GM23338 (cell line): ENCODE measurements around the gene EPHA3. TPM values are rescaled to one million over a fixed set of nuclear protein-coding genes. Genes with fewer than 3 reads are reported as not detected.

ENCODE experiments used
- ATAC-seq: fragments of 200-7000 bp; cut with Tn5 transposase; 3 replicates; pipeline ENCODE4 v1.9.1; 2020
- DNase-seq: peaks from one replicate; pipeline ENCODE4 v3.0.0-alpha.2; 2015; ENCODE audit warnings: low spot score
- H2AFZ ChIP-seq: fragments of 200-600 bp; sonication (generic); 2 replicates; pipeline ENCODE4 v1.8.0; 2016; ENCODE audit warnings: antibody characterized with exemption, mild to moderate bottlenecking, moderate library complexity
- H3F3A ChIP-seq: fragments of 200-600 bp; sonication (generic); replicated peaks from 2 replicates; pipeline ENCODE4 v1.8.0; 2017; ENCODE audit warnings: antibody characterized with exemption, mixed run types, low read depth
- H3K27ac ChIP-seq: fragments of 200-600 bp; sonication (generic); 2 replicates; pipeline ENCODE4 v1.6.1; 2016; ENCODE audit warnings: low read depth
- H3K27me3 ChIP-seq: fragments of 200-600 bp; sonication (generic); 2 replicates; pipeline ENCODE4 v1.8.0; 2016; ENCODE audit warnings: mild to moderate bottlenecking, mixed run types, moderate library complexity; ENCODE audit not compliant: insufficient read depth
- H3K36me3 ChIP-seq: fragments of 200-600 bp; sonication (generic); 2 replicates; pipeline ENCODE4 v1.8.0; 2016; ENCODE audit warnings: mild to moderate bottlenecking; ENCODE audit not compliant: insufficient read depth
- H3K4me1 ChIP-seq: fragments of 200-600 bp; sonication (generic); 2 replicates; pipeline ENCODE4 v1.8.0; 2016; ENCODE audit warnings: mild to moderate bottlenecking, moderate library complexity; ENCODE audit not compliant: insufficient read depth
- H3K4me2 ChIP-seq: fragments of 200-600 bp; sonication (generic); 2 replicates; pipeline ENCODE4 v1.7.1; 2017; ENCODE audit warnings: mixed run types
- H3K4me3 ChIP-seq: fragments of 200-600 bp; sonication (generic); 2 replicates; pipeline ENCODE4 v1.6.1; 2016; ENCODE audit warnings: mixed run types
- H3K79me2 ChIP-seq: fragments of 200-600 bp; sonication (generic); replicated peaks from 2 replicates; pipeline ENCODE4 v1.8.0; 2017; ENCODE audit warnings: mild to moderate bottlenecking; ENCODE audit not compliant: insufficient read depth
- H3K9me2 ChIP-seq: fragments of 200-600 bp; sonication (generic); 2 replicates; pipeline ENCODE4 v1.8.0; 2017; ENCODE audit not compliant: insufficient read depth
- H4K20me1 ChIP-seq: fragments of 200-600 bp; sonication (generic); replicated peaks from 2 replicates; pipeline ENCODE4 v1.8.0; 2017; ENCODE audit warnings: mild to moderate bottlenecking; ENCODE audit not compliant: insufficient read depth
- H3K27ac Mint-ChIP-seq: 2 replicates; pipeline ENCODE4 v1.8.0; 2020; ENCODE audit warnings: inconsistent platforms, mild to moderate bottlenecking, moderate library complexity, mixed read lengths
- H3K27me3 Mint-ChIP-seq: 3 replicates; pipeline ENCODE4 v1.8.0; 2022; ENCODE audit warnings: low read depth, mild to moderate bottlenecking, moderate library complexity, mixed read lengths, inconsistent platforms; ENCODE audit not compliant: insufficient read depth, poor library complexity
- H3K36me3 Mint-ChIP-seq: 3 replicates; pipeline ENCODE4 v1.8.0; 2021; ENCODE audit warnings: low read depth, mild to moderate bottlenecking, inconsistent platforms, moderate library complexity, mixed read lengths
- H3K4me1 Mint-ChIP-seq: 3 replicates; pipeline ENCODE4 v1.8.0; 2020; ENCODE audit warnings: mild to moderate bottlenecking, inconsistent platforms, mixed read lengths
- H3K4me3 Mint-ChIP-seq: 3 replicates; pipeline ENCODE4 v1.8.0; 2021; ENCODE audit warnings: moderate library complexity, mild to moderate bottlenecking, inconsistent platforms, mixed read lengths
- H3K9me3 Mint-ChIP-seq: 3 replicates; pipeline ENCODE4 v1.8.0; 2020; ENCODE audit warnings: moderate library complexity, mild to moderate bottlenecking, inconsistent platforms, mixed read lengths
- CREB1 ChIP-seq: fragments of 250-450 bp; sonication (Bioruptor Pico); IDR thresholded peaks from 2 replicates; pipeline ENCODE4 v1.5.0; 2020; ENCODE audit warnings: low read depth, mild to moderate bottlenecking, moderate library complexity
- ETS1 ChIP-seq: IDR thresholded peaks from 2 replicates; pipeline ENCODE4 v1.6.1; 2016; ENCODE audit warnings: antibody characterized with exemption
- EZH2 ChIP-seq: fragments of 200-600 bp; sonication (generic); IDR thresholded peaks from one replicate; pipeline ENCODE4 v1.8.0; 2017; ENCODE audit warnings: antibody characterized with exemption, mild to moderate bottlenecking, low read depth; ENCODE audit not compliant: unreplicated experiment
- EZH2phosphoT487 ChIP-seq: fragments of 200-600 bp; sonication (generic); IDR thresholded peaks from one replicate; pipeline ENCODE4 v1.8.1; 2018; ENCODE audit warnings: antibody characterized with exemption; ENCODE audit not compliant: unreplicated experiment
- POLR2AphosphoS5 ChIP-seq: IDR thresholded peaks from 2 replicates; pipeline ENCODE4 v1.6.1; 2016; ENCODE audit warnings: antibody characterized with exemption, low read depth
- REST ChIP-seq: IDR thresholded peaks from one replicate; pipeline ENCODE4 v1.6.1; 2018; ENCODE audit warnings: antibody characterized with exemption; ENCODE audit not compliant: unreplicated experiment
- STAT1 ChIP-seq: IDR thresholded peaks from one replicate; pipeline ENCODE4 v1.6.1; 2016; ENCODE audit warnings: antibody characterized with exemption; ENCODE audit not compliant: unreplicated experiment
- ZNF114 ChIP-seq: fragments of 250-450 bp; sonication (Bioruptor Pico); IDR thresholded peaks from 2 replicates; pipeline ENCODE4 v1.5.0; 2020; ENCODE audit warnings: mild to moderate bottlenecking, moderate library complexity
- polyA plus RNA-seq: library from polyadenylated mRNA; unstranded; fragments of >200 nt; fragmentation: Nextera tagmentation; extraction: Ambion mirVana; gene quantifications from 2 replicates; pipeline ENCODE4 v1.2.1, GENCODE V29; 2016
- total RNA-seq: library from RNA; depleted of rRNA; stranded (reverse); fragments of >200 nt; shearing (Covaris generic); gene quantifications from 2 replicates; pipeline ENCODE4 v1.2.3, GENCODE V29; 2014
- TF ChIP-seq, protein P1 (sequence below), 2 experiments: fragments of 200-600 bp in 1 of 2; sonication (generic) in 1 of 2; conservative IDR thresholded peaks; 2 replicates each; pipeline versions ENCODE4 v1.5.1 to v1.6.1; 2016 to 2017; ENCODE audit warnings: antibody characterized with exemption in 2 of 2, low read depth in 2 of 2, mild to moderate bottlenecking in 2 of 2, moderate library complexity in 1 of 2

Gene EPHA3
- total and polyA plus RNA-seq, 2 experiments from 2014 or later = 0.05 to 0.21 TPM

GRCh38 chr3:89280822-89281365 lies 173.5 kb downstream of the EPHA3 start (continued):
- no peak for TF ChIP-seq ETS1
- TF ChIP-seq REST = no peak
- no peak for TF ChIP-seq STAT1
- TF ChIP-seq CREB1 (CRISPR knock-in tag) = no peak
- TF ChIP-seq ZNF114 = no peak
- no peak for TF ChIP-seq EZH2
- TF ChIP-seq POLR2AphosphoS5 = no peak
- TF ChIP-seq EZH2phosphoT487 = no peak
- TF ChIP-seq, protein P1, sequence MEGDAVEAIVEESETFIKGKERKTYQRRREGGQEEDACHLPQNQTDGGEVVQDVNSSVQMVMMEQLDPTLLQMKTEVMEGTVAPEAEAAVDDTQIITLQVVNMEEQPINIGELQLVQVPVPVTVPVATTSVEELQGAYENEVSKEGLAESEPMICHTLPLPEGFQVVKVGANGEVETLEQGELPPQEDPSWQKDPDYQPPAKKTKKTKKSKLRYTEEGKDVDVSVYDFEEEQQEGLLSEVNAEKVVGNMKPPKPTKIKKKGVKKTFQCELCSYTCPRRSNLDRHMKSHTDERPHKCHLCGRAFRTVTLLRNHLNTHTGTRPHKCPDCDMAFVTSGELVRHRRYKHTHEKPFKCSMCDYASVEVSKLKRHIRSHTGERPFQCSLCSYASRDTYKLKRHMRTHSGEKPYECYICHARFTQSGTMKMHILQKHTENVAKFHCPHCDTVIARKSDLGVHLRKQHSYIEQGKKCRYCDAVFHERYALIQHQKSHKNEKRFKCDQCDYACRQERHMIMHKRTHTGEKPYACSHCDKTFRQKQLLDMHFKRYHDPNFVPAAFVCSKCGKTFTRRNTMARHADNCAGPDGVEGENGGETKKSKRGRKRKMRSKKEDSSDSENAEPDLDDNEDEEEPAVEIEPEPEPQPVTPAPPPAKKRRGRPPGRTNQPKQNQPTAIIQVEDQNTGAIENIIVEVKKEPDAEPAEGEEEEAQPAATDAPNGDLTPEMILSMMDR (conservative IDR thresholded peaks at IDR 0.05; ENCODE audit: low read depth in 2 of 2) = no peak

DNA sequence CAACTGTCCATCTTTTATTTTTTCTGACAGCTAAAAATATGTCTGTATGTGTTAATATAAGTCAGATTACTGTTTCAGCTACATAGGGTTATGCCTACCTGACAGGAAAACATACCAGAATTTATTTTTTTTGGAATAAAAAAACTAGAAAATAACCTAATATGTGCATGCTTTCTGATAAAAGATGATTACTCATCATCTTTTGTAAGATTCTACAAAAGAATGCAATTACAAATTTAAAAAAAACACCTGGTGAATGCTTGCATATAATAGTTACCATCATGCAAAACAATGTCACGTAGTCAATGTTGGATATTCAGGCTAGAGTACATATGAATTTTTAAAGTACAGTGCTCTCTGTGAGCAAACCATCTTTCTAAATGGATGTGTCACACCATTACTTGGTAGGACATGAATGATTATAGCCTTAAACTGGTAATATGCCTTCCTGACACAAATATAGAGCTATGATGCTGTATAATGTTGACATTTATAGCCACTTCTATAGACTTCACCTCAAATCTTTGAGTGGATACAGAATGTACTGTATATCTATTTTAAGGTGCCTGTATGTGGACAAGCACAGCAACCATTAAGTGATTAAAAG lies 180.6 kb downstream of the EPHA3 start:
- H3K4me3 Mint-ChIP-seq = no peak overlapping the region
- no peak for ATAC-seq
- no peak for DNase-seq
- Histone ChIP-seq H2AFZ (no peak overlapping the region), H4K20me1 (no peaks in the 10 kb centered on the region), H3K4me2 (no peak overlapping the region), H3K36me3 (no peaks in the 10 kb centered on the region), H3K4me1 (no peaks in the 10 kb centered on the region), H3F3A (no peaks in the 10 kb centered on the region), H3K4me3 (no peak overlapping the region), H3K27ac (no peak overlapping the region), H3K79me2 (no peaks in the 10 kb centered on the region), H3K9me2 (no peaks in the 10 kb centered on the region), H3K27me3 (no peaks in the 10 kb centered on the region)
- H3K36me3 Mint-ChIP-seq = 0 out of 3 replicates have a peak, but pooled peaks cover 2% of the 10 kb centered on the region
- peaks cover 6% of the 10 kb centered on the region; the same call in 2 of the 3 replicates for H3K4me1 Mint-ChIP-seq
- no peak overlapping the region for H3K27ac Mint-ChIP-seq
- H3K27me3 Mint-ChIP-seq = no peaks in the 10 kb centered on the region
- TF ChIP-seq EZH2 (no peak), EZH2phosphoT487 (no peak), POLR2AphosphoS5 (no peak)
- peaks cover 3% of the 10 kb centered on the region; the same call in 2 of the 3 replicates for H3K9me3 Mint-ChIP-seq
